ENCODE measurements around the gene SRGAP2B. TPM values are rescaled to one million over a fixed set of nuclear protein-coding genes. Genes with fewer than 3 reads are reported as not detected.
"Not testable (repeated sequence)": the region's sequence is repeated elsewhere in the genome, so short reads cannot be mapped to it uniquely, and the experiment has no call there.

The SRGAP2B gene
- total RNA-seq, 1 donor from 2014 or later = 25.9 TPM

GRCh38 chr1:145041519-145041918, 53.6 kb downstream of the SRGAP2B start:
- ATAC-seq = peak; percentile 29

- not testable (repeated sequence) for ATAC-seq
These were observed 59.1 kb downstream of the SRGAP2B start for GRCh38 chr1:145036019-145036418.

GRCh38 chr1:145033523-145033922, 61.6 kb downstream of the SRGAP2B start:
- not testable (repeated sequence) for ATAC-seq

- ATAC-seq = not testable (repeated sequence)
These were observed 67.9 kb downstream of the SRGAP2B start for GRCh38 chr1:145027251-145027650.

GRCh38 chr1:145025286-145025685, 69.8 kb downstream of the SRGAP2B start:
- ATAC-seq = not testable (repeated sequence)

- not testable (repeated sequence) for ATAC-seq
These were observed 72.9 kb downstream of the SRGAP2B start for GRCh38 chr1:145022259-145022658.

- ATAC-seq = not testable (repeated sequence)
These were observed 73.4 kb downstream of the SRGAP2B start for GRCh38 chr1:145021749-145022148.

GRCh38 chr1:145019709-145020108, 75.4 kb downstream of the SRGAP2B start:
- not testable (repeated sequence) for ATAC-seq

- ATAC-seq = not testable (repeated sequence)
These were observed 77.4 kb downstream of the SRGAP2B start for GRCh38 chr1:145017725-145018124.

GRCh38 chr1:145016492-145016862, 78.7 kb downstream of the SRGAP2B start:
- ATAC-seq = not testable (repeated sequence)

GRCh38 chr1:145015744-145016491, 79.2 kb downstream of the SRGAP2B start:
- ATAC-seq = not testable (repeated sequence)

- ATAC-seq = not testable (repeated sequence)
These were observed 81.8 kb downstream of the SRGAP2B start for GRCh38 chr1:145013353-145013752.

- not testable (repeated sequence) for ATAC-seq
These were observed 83.3 kb downstream of the SRGAP2B start for GRCh38 chr1:145011811-145012210.

- not testable (repeated sequence) for ATAC-seq
These were observed 84.5 kb downstream of the SRGAP2B start for GRCh38 chr1:145010580-145010979.

GRCh38 chr1:145009928-145010327, 85.2 kb downstream of the SRGAP2B start:
- ATAC-seq = not testable (repeated sequence)

GRCh38 chr1:145008388-145008787, 86.7 kb downstream of the SRGAP2B start:
- ATAC-seq = peak; percentile 52

GRCh38 chr1:145005142-145005541, 90.0 kb downstream of the SRGAP2B start:
- not testable (repeated sequence) for ATAC-seq

GRCh38 chr1:145001381-145001780, 93.7 kb downstream of the SRGAP2B start:
- ATAC-seq = not testable (repeated sequence)

- not testable (repeated sequence) for ATAC-seq
These were observed 94.3 kb downstream of the SRGAP2B start for GRCh38 chr1:145000743-145001326.

GRCh38 chr1:145000074-145000742, 94.9 kb downstream of the SRGAP2B start:
- not testable (repeated sequence) for ATAC-seq

- not testable (repeated sequence) for ATAC-seq
These were observed 96.2 kb downstream of the SRGAP2B start for GRCh38 chr1:144998981-144999273.

GRCh38 chr1:144998134-144998980, 96.8 kb downstream of the SRGAP2B start:
- ATAC-seq = peak; percentile 79

Measured in esophagus mucosa (tissue), 1 donor.